ENCODE results near the gene COBL.

COBL gene

DNA sequence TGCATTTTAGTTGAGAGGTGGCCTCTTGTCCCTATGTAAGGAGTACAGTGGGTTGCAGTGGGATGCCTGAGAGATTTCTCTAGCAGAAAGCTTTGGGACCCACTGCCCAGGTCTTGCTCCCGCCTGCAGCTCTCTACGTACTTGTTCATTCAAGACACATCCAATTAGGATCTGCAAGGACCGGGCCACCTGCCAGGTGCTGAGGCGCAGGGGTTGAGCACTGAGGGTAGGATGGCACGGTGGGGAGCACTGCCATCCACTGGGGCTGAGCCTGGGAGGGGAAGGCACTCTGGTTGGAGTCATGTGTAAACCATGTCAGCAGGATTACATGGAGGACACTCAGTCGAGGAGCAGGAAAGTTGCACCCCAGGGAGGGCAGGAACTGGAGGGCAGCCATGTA, 342.8 kb downstream of the COBL start:
- DNase-seq (ENCODE audit: insufficient read length): no peak
- no peak for FAIRE-seq
- TF ChIP-seq TAF1 (IDR thresholded peaks at IDR 0.05; ENCODE audit: borderline replicate concordance, low read depth, low read length): no peak
- no peak for TF ChIP-seq POLR2AphosphoS5 (IDR thresholded peaks at IDR 0.05; ENCODE audit: low read depth, low read length)
- TF ChIP-seq POLR2A (IDR thresholded peaks at IDR 0.05; ENCODE audit: low read depth, low read length): no peak

DNA sequence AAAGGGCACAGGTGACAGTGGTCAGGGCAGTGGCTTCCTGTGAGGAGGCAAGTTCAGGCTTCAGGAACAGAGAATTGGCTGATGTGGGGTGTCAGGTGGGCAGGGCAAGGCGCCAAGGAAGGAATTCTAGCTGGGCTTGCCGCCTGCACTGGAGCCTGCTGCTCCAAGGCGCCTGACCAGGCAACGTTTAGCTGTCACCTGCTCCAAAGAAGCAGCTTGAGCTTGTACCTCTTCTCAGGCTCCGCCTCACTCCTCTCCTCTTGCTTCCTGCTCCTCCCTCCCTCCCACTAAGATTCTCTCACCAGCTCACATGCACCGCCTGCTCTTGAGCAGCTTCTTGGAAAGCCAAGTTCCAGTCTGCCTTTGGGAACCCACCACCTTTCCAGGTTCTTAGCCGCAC, 346.5 kb downstream of the COBL start:
- no peak for TF ChIP-seq POLR2AphosphoS5 (IDR thresholded peaks at IDR 0.05; ENCODE audit: low read depth, low read length)
- TF ChIP-seq POLR2A (IDR thresholded peaks at IDR 0.05; ENCODE audit: low read depth, low read length): no peak
- no peak for TF ChIP-seq TAF1 (IDR thresholded peaks at IDR 0.05; ENCODE audit: borderline replicate concordance, low read depth, low read length)
- no peak for FAIRE-seq
- no peak for DNase-seq (ENCODE audit: insufficient read length)

All from GM12892 (cell line).